ENCODE results near the gene ZBTB7C.

DNA sequence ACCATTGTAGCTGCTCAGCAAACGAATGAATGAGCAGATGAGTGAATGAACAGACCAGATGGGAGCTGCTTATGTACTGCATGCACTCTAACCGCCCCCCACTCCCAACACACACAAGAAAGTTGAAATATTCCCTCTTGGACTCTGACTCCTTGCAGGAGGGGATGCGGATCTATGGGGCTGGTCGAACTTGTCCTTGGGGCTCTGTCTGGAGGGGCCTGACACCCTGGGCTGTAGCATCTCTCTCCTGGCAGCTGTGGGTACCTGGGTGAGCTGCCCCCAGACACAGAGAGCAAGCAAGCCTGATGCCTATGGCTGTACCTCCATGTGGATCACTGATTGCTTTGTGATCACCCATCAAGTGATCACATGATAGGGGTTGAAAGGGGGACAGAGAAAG is 286.4 kb downstream of the ZBTB7C start:
- TF ChIP-seq, protein P1, sequence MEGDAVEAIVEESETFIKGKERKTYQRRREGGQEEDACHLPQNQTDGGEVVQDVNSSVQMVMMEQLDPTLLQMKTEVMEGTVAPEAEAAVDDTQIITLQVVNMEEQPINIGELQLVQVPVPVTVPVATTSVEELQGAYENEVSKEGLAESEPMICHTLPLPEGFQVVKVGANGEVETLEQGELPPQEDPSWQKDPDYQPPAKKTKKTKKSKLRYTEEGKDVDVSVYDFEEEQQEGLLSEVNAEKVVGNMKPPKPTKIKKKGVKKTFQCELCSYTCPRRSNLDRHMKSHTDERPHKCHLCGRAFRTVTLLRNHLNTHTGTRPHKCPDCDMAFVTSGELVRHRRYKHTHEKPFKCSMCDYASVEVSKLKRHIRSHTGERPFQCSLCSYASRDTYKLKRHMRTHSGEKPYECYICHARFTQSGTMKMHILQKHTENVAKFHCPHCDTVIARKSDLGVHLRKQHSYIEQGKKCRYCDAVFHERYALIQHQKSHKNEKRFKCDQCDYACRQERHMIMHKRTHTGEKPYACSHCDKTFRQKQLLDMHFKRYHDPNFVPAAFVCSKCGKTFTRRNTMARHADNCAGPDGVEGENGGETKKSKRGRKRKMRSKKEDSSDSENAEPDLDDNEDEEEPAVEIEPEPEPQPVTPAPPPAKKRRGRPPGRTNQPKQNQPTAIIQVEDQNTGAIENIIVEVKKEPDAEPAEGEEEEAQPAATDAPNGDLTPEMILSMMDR (conservative IDR thresholded peaks at IDR 0.05; ENCODE audit: low read depth, low read length) = no peak
- TF ChIP-seq EZH2 (IDR thresholded peaks at IDR 0.05; ENCODE audit: borderline replicate concordance, low read depth, low read length, poor library complexity, severe bottlenecking) = no peak
